K562 (cell line): Measurements from ENCODE around the gene NCMAP. TPM values are rescaled to one million over a fixed set of nuclear protein-coding genes. Genes with fewer than 3 reads are reported as not detected.

Experiments
- DIDO1 ChIP-seq: fragments of 450-650 bp; IDR thresholded peaks from 2 replicates; pipeline ENCODE4 v1.6.1; 2016; ENCODE audit warnings: low read depth, missing biosample characterization, missing genetic modification characterization
- NR2C1 ChIP-seq, 2 experiments: fragments of 450-650 bp; IDR thresholded peaks; 2 replicates each; pipeline ENCODE4 v1.6.1; 2017; ENCODE audit warnings: mild to moderate bottlenecking in 2 of 2, antibody characterized with exemption in 1 of 2, inconsistent platforms in 1 of 2, missing compliant biosample characterization in 1 of 2, missing genetic modification characterization in 1 of 2
- SP1 ChIP-seq: sonication (generic); formaldehyde crosslinking; IDR thresholded peaks from 2 replicates; pipeline ENCODE4 v1.8.1; 2022; ENCODE audit warnings: mild to moderate bottlenecking, missing genetic modification reagents
- SRSF3 ChIP-seq: fragments of 200-400 bp; formaldehyde crosslinking; IDR thresholded peaks from 2 replicates; pipeline ENCODE4 v1.6.1; 2016; ENCODE audit warnings: mild to moderate bottlenecking, low read length, moderate library complexity; ENCODE audit not compliant: insufficient read depth
- ZBTB11 ChIP-seq, 3 experiments: fragments of 200-800 bp in 1 of 3; fragments of 250-450 bp in 1 of 3; fragments of 450-650 bp in 1 of 3; sonication (Bioruptor Pico) in 1 of 3; sonication (Bioruptor generic) in 1 of 3; formaldehyde crosslinking in 1 of 3; IDR thresholded peaks; 2 replicates each; pipeline versions ENCODE4 v1.6.1 to v1.8.0; 2016 to 2022; ENCODE audit warnings: mild to moderate bottlenecking in 2 of 3, missing genetic modification characterization in 2 of 3, missing compliant biosample characterization in 1 of 3, moderate library complexity in 1 of 3
- ZNF586 ChIP-seq: fragments of 450-650 bp; formaldehyde crosslinking; conservative IDR thresholded peaks from 2 replicates; pipeline ENCODE4 v1.4.0; 2020; ENCODE audit warnings: mild to moderate bottlenecking, moderate library complexity
- polyA plus RNA-seq, 8 experiments: library from polyadenylated mRNA; depleted of rRNA in 4 of 8; stranded (reverse) in 5 of 8; unstranded in 3 of 8; fragments of >200 nt; fragmentation: Nextera tagmentation in 2 of 8; fragmentation: Illumina TruSeq in 1 of 8; extraction: Ambion mirVana in 2 of 8; extraction: Trizol in 1 of 8; gene quantifications; 2 replicates each; pipeline versions ENCODE4 v1.2.1 to v1.2.3, GENCODE V29; 2011 to 2014; ENCODE audit warnings: inconsistent platforms in 1 of 8, missing spikeins in 1 of 8
- total RNA-seq, 7 experiments: library from RNA; depleted of rRNA in 6 of 7; stranded (reverse); fragments of >200 nt in 6 of 7; fragmentation: Illumina TruSeq in 2 of 7; extraction: Trizol in 2 of 7; gene quantifications; 2 replicates each; pipeline versions ENCODE4 v1.2.1 to v1.2.3, GENCODE V29; 2011 to 2021; ENCODE audit warnings: low replicate concordance in 1 of 7
- TF ChIP-seq, protein P1 (sequence below): fragments of 250-450 bp; sonication (Bioruptor Pico); IDR thresholded peaks from 2 replicates; pipeline ENCODE4 v1.5.0; 2021
- TF ChIP-seq, protein P2 (sequence below), 2 experiments: IDR thresholded peaks in 1 of 2; conservative IDR thresholded peaks in 1 of 2; 2 replicates each; pipeline ENCODE4 v1.6.1; 2016; ENCODE audit warnings: low read depth in 2 of 2, mild to moderate bottlenecking in 1 of 2, missing compliant biosample characterization in 1 of 2, missing genetic modification characterization in 1 of 2, moderate library complexity in 1 of 2
- TF ChIP-seq, protein P3 (sequence below): fragments of 450-650 bp; conservative IDR thresholded peaks from 2 replicates; pipeline ENCODE4 v1.6.1; 2016; ENCODE audit warnings: missing genetic modification characterization, low read depth, mild to moderate bottlenecking, missing compliant biosample characterization, moderate library complexity
- TF ChIP-seq, protein P4 (sequence below): sonication (generic); formaldehyde crosslinking; IDR thresholded peaks from 2 replicates; pipeline ENCODE4 v1.8.1; 2023; ENCODE audit warnings: mild to moderate bottlenecking, missing genetic modification reagents

NCMAP gene
- total and polyA plus RNA-seq, 9 of the 15 experiments (the other 6 are each of a cell fraction or from before 2014, with no cell fraction given), result 0.03 TPM; not detected in 8

- TF ChIP-seq ZBTB11 (CRISPR knock-in tag; IDR thresholded peaks at IDR 0.05), result no peak
- TF ChIP-seq, protein P1, sequence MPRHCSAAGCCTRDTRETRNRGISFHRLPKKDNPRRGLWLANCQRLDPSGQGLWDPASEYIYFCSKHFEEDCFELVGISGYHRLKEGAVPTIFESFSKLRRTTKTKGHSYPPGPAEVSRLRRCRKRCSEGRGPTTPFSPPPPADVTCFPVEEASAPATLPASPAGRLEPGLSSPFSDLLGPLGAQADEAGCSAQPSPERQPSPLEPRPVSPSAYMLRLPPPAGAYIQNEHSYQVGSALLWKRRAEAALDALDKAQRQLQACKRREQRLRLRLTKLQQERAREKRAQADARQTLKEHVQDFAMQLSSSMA, result no peak
- TF ChIP-seq, protein P2, sequence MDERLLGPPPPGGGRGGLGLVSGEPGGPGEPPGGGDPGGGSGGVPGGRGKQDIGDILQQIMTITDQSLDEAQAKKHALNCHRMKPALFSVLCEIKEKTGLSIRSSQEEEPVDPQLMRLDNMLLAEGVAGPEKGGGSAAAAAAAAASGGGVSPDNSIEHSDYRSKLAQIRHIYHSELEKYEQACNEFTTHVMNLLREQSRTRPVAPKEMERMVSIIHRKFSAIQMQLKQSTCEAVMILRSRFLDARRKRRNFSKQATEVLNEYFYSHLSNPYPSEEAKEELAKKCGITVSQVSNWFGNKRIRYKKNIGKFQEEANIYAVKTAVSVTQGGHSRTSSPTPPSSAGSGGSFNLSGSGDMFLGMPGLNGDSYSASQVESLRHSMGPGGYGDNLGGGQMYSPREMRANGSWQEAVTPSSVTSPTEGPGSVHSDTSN (CRISPR knock-in tag; IDR thresholded peaks at IDR 0.05; ENCODE audit: low read depth), result no peak
- TF ChIP-seq, protein P2 (tag; conservative IDR thresholded peaks at IDR 0.05; ENCODE audit: low read depth), result no peak
- TF ChIP-seq, protein P3, sequence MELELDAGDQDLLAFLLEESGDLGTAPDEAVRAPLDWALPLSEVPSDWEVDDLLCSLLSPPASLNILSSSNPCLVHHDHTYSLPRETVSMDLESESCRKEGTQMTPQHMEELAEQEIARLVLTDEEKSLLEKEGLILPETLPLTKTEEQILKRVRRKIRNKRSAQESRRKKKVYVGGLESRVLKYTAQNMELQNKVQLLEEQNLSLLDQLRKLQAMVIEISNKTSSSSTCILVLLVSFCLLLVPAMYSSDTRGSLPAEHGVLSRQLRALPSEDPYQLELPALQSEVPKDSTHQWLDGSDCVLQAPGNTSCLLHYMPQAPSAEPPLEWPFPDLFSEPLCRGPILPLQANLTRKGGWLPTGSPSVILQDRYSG (tag), result no peak
- TF ChIP-seq SP1, result no peak
- TF ChIP-seq, protein P4, sequence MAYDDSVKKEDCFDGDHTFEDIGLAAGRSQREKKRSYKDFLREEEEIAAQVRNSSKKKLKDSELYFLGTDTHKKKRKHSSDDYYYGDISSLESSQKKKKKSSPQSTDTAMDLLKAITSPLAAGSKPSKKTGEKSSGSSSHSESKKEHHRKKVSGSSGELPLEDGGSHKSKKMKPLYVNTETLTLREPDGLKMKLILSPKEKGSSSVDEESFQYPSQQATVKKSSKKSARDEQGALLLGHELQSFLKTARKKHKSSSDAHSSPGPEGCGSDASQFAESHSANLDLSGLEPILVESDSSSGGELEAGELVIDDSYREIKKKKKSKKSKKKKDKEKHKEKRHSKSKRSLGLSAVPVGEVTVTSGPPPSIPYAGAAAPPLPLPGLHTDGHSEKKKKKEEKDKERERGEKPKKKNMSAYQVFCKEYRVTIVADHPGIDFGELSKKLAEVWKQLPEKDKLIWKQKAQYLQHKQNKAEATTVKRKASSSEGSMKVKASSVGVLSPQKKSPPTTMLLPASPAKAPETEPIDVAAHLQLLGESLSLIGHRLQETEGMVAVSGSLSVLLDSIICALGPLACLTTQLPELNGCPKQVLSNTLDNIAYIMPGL, result no peak
- no peak for TF ChIP-seq SRSF3
- TF ChIP-seq NR2C1 (IDR thresholded peaks at IDR 0.05), result no peak
- TF ChIP-seq NR2C1 (tag; IDR thresholded peaks at IDR 0.05), result no peak
- TF ChIP-seq DIDO1 (tag), result no peak
- no peak for TF ChIP-seq ZNF586
Observed at GRCh38 chr1:24553931-24554330, 2.0 kb upstream of the NCMAP start (continued).
